Suprapubic skin (tissue), 4 donors: ENCODE results near the gene MAP1LC3B.

Experiments
- EP300 ChIP-seq: sonication (generic); formaldehyde crosslinking; IDR thresholded peaks from one replicate; pipeline ENCODE4 v1.6.1; 2017; ENCODE audit warnings: antibody characterized with exemption
- POLR2A ChIP-seq, 2 donors: fragments of 450-650 bp; IDR thresholded peaks; one replicate each; pipeline ENCODE4 v1.6.1; 2017; ENCODE audit warnings: antibody characterized with exemption in 2 of 2, mild to moderate bottlenecking in 2 of 2, moderate library complexity in 2 of 2
- POLR2AphosphoS5 ChIP-seq, 3 donors: sonication (generic); formaldehyde crosslinking; IDR thresholded peaks; one replicate each; pipeline ENCODE4 v1.6.1; 2017; ENCODE audit warnings: antibody characterized with exemption in 3 of 3
- TF ChIP-seq, protein P1 (sequence below), 2 donors: fragments of 200-600 bp in 1 of 2; fragments of 450-650 bp in 1 of 2; sonication (generic) in 1 of 2; IDR thresholded peaks; one replicate each; pipeline ENCODE4 v1.5.1; 2016 to 2019; ENCODE audit warnings: antibody characterized with exemption in 2 of 2, mild to moderate bottlenecking in 1 of 2, moderate library complexity in 1 of 2

DNA sequence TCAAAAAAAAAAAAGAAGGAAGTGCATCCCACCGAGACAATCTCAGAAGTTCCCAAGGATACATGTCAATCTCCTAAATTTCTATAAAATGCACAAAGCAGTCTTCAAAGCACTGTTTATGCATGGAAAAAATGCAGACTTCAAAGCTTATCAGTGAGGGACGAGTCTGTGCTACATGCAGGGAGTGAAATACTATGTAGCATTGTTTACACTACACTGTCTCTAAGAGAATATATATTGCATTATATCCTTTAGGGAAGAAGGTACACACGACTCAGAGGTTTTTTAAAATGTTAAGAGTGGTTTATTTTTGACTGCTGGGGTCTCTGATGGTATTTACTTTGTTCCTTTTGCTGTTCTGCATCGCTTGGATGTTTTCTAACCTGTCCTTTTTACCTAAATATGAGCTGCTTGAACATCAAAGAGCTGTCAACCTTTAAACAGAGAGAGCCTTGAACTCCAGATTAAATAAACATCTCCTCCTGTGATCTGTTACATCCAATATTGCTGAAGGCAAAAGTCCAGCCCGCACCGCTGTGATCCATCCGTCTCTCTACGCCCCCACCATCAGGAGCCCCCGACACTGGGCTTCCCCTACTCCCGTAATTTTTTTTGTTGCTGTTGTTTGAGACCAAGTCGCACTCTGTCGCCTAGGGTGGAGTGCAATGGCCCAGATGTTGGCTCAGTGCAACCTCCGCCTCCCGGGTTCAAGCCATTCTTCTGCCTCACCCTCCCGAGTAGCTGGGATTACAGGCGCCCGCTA lies 9.9 kb upstream of the MAP1LC3B start:
- TF ChIP-seq, protein P1, sequence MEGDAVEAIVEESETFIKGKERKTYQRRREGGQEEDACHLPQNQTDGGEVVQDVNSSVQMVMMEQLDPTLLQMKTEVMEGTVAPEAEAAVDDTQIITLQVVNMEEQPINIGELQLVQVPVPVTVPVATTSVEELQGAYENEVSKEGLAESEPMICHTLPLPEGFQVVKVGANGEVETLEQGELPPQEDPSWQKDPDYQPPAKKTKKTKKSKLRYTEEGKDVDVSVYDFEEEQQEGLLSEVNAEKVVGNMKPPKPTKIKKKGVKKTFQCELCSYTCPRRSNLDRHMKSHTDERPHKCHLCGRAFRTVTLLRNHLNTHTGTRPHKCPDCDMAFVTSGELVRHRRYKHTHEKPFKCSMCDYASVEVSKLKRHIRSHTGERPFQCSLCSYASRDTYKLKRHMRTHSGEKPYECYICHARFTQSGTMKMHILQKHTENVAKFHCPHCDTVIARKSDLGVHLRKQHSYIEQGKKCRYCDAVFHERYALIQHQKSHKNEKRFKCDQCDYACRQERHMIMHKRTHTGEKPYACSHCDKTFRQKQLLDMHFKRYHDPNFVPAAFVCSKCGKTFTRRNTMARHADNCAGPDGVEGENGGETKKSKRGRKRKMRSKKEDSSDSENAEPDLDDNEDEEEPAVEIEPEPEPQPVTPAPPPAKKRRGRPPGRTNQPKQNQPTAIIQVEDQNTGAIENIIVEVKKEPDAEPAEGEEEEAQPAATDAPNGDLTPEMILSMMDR (IDR thresholded peaks at IDR 0.05) = no peak
- TF ChIP-seq POLR2A (IDR thresholded peaks at IDR 0.05) = no peak
- TF ChIP-seq POLR2AphosphoS5 (IDR thresholded peaks at IDR 0.05) = no peak
- no peak for TF ChIP-seq EP300
